Thymus (tissue), 11 donors: ENCODE results near the gene RYR1. TPM values are rescaled to one million over a fixed set of nuclear protein-coding genes. Genes with fewer than 3 reads are reported as not detected.
"Not testable (repeated sequence)": the region's sequence is repeated elsewhere in the genome, so short reads cannot be mapped to it uniquely, and the experiment has no call there.

ENCODE experiments used
- DNase-seq, 9 donors: peaks; one replicate each; pipeline ENCODE4 v3.0.0-alpha.2; 2013; ENCODE audit warnings: low spot score in 9 of 9, low read depth in 6 of 9, missing footprints in 1 of 9
- H3K27ac ChIP-seq, 2 donors: one replicate each; pipeline ENCODE4 v1.5.1; 2013; ENCODE audit warnings: control low read depth in 1 of 2, low read depth in 1 of 2, low read length in 1 of 2, mild to moderate bottlenecking in 1 of 2, moderate library complexity in 1 of 2
- H3K27me3 ChIP-seq, 2 donors: one replicate each; pipeline ENCODE4 v1.5.1; 2013; ENCODE audit warnings: low read length in 1 of 2; ENCODE audit not compliant: control insufficient read depth in 2 of 2, insufficient read depth in 1 of 2
- H3K36me3 ChIP-seq, 2 donors: one replicate each; pipeline ENCODE4 v1.5.1; 2013; ENCODE audit warnings: low read length in 1 of 2, mild to moderate bottlenecking in 1 of 2, moderate library complexity in 1 of 2; ENCODE audit not compliant: control insufficient read depth in 2 of 2, insufficient read depth in 2 of 2
- H3K4me1 ChIP-seq, 2 donors: one replicate each; pipeline ENCODE4 v1.5.1; 2013; ENCODE audit warnings: low read length in 2 of 2; ENCODE audit not compliant: control insufficient read depth in 2 of 2, insufficient read depth in 2 of 2
- H3K4me3 ChIP-seq, 2 donors: one replicate each; pipeline ENCODE4 v1.5.1; 2013; ENCODE audit warnings: low read length in 2 of 2, control low read depth in 1 of 2, mild to moderate bottlenecking in 1 of 2
- H3K9me3 ChIP-seq, 2 donors: one replicate each; pipeline ENCODE4 v1.5.1; 2013; ENCODE audit warnings: low read length in 1 of 2, mild to moderate bottlenecking in 1 of 2; ENCODE audit not compliant: control insufficient read depth in 2 of 2, insufficient read depth in 1 of 2
- WGBS: extraction: QIAGEN DNeasy Blood & Tissue Kit; methylation state at CpG from one replicate; pipeline ENCODE4 v1.1.7; 2013; 5-methylcytosine and 5-hydroxymethylcytosine counted together
- polyA plus RNA-seq: library from polyadenylated mRNA; stranded (reverse); fragments of 200-250 nt; gene quantifications from one replicate; pipeline ENCODE4 v1.2.3, GENCODE V29; 2013
- total RNA-seq: library from RNA; stranded (reverse); fragments of 120-200 nt; gene quantifications from one replicate; pipeline ENCODE4 v1.2.4, GENCODE V29; 2013
- donor health status: healthy.

The RYR1 gene
- total and polyA plus RNA-seq, 2 donors = 1.1 to 1.8 TPM

DNA sequence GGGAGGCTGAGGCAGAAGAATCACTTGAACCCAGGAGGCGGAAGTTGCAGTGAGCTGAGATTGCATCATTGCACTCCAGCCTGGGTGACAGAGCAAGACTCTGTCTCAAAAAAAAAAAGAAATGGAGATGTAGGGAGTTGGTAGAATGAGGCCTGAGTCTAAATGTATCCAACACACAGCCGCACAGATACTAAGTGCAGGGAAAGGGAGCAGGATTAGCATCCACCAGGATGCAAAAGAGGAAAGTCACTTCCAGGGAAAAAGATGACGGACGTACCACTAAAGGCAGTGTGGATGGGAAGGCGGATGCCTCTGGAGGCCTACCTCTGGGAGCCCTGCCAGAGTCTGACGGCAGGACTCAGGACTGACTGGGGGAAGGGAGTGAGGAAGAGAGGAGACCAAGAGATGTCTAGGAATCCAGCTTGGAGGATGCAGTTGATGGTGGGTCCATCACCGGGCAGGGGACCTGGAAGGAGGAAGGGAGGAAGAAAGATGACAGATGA lies 23.8 kb upstream of the RYR1 start:
- WGBS = 96% methylated on average over 7 of the region's 7 CpGs
- Histone ChIP-seq H3K36me3 (peaks cover 7 to 18% of the 10 kb centered on the region in 2 donors), H3K9me3 (no peaks in the 10 kb centered on the region)

DNA sequence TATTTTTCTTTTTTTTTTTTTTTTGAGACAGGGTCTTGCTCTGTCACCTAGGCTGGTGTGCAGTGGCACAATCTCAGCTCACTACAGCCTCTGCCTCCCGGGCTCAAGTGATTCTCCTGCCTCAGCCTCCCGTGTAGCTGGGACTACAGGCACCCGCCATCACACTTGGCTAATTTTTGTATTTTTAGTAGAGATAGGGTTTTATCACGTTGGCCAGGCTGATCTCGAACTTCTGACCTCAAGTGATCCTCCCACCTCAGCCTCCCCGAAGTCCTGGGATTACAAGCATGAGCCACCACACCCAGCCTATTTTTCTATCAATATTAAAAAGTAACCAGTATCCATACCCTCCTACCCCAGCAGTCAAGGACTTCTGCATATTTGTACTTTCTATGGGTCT lies 23.1 kb upstream of the RYR1 start:
- H3K36me3 ChIP-seq = peaks cover 4 to 12% of the 10 kb centered on the region in 2 donors
- H3K4me3 ChIP-seq, H3K27me3 ChIP-seq, H3K27ac ChIP-seq, DNase-seq, H3K9me3 ChIP-seq, H3K4me1 ChIP-seq: not testable (repeated sequence)
- WGBS = 93% methylated on average over 6 of the region's 6 CpGs

More for the DNA sequence above, 23.8 kb upstream of the RYR1 start:
- Histone ChIP-seq H3K4me1 (no peaks in the 10 kb centered on the region), H3K4me3 (no peak overlapping the region), H3K27me3 (peaks cover 0 to under 1% of the 10 kb centered on the region in 2 donors), H3K27ac (no peak overlapping the region)
- no peak for DNase-seq

DNA sequence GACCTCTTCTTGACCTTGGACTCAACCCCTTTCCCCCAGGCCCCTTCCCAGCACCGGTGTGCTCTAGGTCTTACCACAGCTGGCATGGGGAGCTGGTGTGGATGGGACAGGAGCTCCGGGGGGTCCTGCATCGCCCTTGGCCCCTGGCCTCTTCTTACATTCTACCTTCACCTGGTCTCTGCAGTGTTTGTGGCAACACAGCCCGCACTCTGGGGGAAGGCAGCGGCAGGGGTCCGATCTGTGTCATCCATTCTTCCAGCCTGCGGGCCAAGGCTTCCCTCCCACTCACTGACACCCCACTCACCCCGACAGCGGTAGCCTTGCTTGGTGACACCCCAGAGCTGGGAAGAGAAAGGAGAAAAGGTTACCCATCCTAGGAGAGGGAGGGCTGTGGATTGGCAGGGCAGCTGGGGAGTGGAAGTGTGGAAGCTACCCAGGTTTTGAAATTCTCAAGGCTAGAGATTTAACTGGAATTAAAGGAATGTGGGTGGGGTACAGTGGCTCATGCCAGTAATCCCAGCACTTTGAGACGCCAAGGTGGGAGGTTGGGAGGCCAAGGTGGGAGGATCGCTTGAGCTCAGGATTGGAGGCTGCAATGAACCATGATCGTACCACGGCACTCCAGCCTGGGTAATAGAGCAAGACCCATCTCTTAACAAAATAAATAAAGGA lies 22.3 kb upstream of the RYR1 start:
- H3K9me3 ChIP-seq = no peaks in the 10 kb centered on the region
- no peak for DNase-seq
- no peaks in the 10 kb centered on the region for H3K4me1 ChIP-seq
- H3K4me3 ChIP-seq = no peak overlapping the region
- peaks cover 0 to 2% of the 10 kb centered on the region in 2 donors for H3K27me3 ChIP-seq
- H3K27ac ChIP-seq = no peak overlapping the region
- peaks cover 4 to 10% of the 10 kb centered on the region in 2 donors for H3K36me3 ChIP-seq
- 95% methylated on average over 13 of the region's 13 CpGs for WGBS

DNA sequence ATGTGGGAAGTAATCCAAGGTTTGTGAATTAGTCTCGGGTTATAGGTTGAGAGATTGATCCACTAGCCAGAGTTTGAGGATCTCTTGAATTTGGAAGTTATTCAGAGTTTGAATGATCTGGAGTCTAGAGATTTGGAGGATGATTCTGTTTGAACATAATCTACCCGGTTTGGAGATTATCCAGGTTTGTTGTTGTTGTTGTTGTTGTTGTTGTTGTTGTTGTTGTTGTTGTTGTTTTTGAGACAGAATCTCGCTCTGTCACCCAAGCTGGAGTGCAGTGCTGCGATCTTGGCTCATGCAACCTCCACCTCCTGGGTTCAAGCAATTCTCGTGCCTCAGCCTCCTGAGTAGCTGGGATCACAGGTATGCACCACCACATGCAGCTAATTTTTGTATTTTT lies 21.6 kb upstream of the RYR1 start:
- WGBS = 98% methylated on average over 5 of the region's 5 CpGs

DNA sequence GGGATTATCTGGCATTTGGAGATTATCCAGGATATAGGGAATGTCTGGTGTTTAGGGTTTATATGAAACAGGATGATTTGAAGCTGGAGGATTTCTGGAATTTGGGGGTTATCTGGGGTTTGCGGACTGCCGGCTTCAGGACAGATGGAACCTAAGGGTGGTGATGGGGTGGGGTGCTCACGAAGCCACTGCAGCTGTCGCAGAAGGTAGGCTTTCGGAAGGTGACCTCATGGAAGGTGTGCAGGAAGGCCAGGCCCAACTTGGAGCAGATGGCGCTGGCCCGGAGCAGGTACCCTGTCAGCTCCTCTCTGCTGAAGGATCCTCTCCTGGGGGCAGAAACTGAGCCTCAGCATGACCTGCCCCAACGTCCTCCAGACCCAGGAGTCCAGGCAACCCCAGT lies 21.0 kb upstream of the RYR1 start:
- Histone ChIP-seq H3K27ac (no peak overlapping the region), H3K9me3 (no peaks in the 10 kb centered on the region), H3K27me3 (peaks cover under 1 to 2% of the 10 kb centered on the region in 2 donors), H3K36me3 (no peaks in the 10 kb centered on the region), H3K4me1 (peaks cover 0 to 2% of the 10 kb centered on the region in 2 donors), H3K4me3 (no peak overlapping the region)
- WGBS = 97% methylated on average over 8 of the region's 8 CpGs
- DNase-seq = no peak

More for the DNA sequence above, 21.6 kb upstream of the RYR1 start:
- H3K27ac ChIP-seq, H3K36me3 ChIP-seq, DNase-seq, H3K9me3 ChIP-seq, H3K4me3 ChIP-seq, H3K4me1 ChIP-seq, H3K27me3 ChIP-seq: not testable (repeated sequence)

DNA sequence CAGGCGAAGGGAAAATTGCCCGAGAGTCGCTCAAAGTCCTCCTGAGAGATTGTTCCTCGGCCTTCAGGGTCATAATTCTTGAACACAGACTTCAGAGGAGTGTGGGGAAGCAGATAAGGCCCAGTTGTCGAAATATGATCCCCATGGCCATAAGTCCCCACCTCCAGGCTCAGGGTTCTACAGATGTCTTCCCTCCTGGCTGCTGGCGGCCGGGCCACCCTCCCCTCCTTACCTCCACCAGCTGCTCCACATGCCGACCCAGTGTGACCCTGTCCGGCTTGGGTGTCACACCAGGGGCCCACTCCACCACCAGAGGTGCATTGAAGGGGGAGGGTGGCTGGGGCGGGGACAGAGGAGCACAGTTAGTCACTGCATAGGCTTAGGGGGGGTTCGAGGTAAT lies 20.5 kb upstream of the RYR1 start:
- no peaks in the 10 kb centered on the region for H3K9me3 ChIP-seq
- no peaks in the 10 kb centered on the region for H3K36me3 ChIP-seq
- WGBS = 94% methylated on average over 11 of the region's 11 CpGs
- H3K4me1 ChIP-seq = peaks cover 0 to 7% of the 10 kb centered on the region in 2 donors
- peaks cover 2 to 5% of the 10 kb centered on the region in 2 donors for H3K27me3 ChIP-seq
- no peak overlapping the region for H3K27ac ChIP-seq
- DNase-seq = no peak
- H3K4me3 ChIP-seq = no peak overlapping the region

DNA sequence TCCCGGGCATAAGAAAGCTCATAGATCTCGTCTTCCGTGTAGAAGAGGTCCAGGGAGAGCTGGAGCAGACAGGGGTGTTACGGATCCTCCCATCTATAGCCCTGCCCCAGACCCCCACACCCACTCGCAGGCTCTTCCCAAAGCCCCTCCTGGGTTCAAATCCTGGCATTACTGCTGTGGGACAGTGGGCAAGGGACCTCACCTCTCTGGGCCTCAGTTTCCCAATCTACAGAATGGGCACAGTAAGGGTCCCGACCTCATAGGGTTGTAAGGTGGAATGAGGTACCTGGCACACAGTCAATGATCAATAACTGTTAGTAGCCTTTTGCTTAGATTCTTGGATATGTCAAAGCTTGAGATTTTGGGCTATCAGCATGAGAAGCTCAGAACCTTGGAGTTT lies 20.1 kb upstream of the RYR1 start:
- DNase-seq = no peak
- peaks cover 0 to under 1% of the 10 kb centered on the region in 2 donors for H3K9me3 ChIP-seq
- H3K4me3 ChIP-seq = no peak overlapping the region
- H3K27ac ChIP-seq = no peak overlapping the region
- H3K4me1 ChIP-seq = peaks cover 0 to 8% of the 10 kb centered on the region in 2 donors
- 95% methylated on average over 6 of the region's 6 CpGs for WGBS
- H3K36me3 ChIP-seq = no peaks in the 10 kb centered on the region
- H3K27me3 ChIP-seq = peaks cover 3 to 9% of the 10 kb centered on the region in 2 donors

DNA sequence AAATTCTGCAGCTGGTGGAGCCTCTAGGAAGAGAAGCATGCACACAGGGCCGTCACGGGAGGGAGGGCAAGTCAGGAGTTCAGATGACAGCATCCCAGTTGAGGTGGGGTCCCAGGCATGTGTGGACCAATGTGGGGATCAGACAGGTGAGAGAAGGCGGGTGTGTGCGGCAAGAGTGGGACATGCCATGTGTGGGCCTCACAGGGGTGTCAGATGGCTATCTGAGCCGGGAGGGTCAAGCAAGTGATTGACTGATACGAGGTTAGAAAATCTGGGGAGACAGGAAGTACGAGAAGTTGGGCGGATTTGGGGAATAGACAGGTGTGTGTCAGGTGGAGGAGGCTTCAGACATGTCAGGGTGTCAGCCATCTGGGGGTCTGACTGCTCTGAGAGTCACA lies 16.3 kb upstream of the RYR1 start:
- H3K27ac ChIP-seq = no peak overlapping the region
- H3K36me3 ChIP-seq = no peaks in the 10 kb centered on the region
- peaks cover 4 to 16% of the 10 kb centered on the region in 2 donors for H3K27me3 ChIP-seq
- peaks cover 0 to 1% of the 10 kb centered on the region in 2 donors for H3K9me3 ChIP-seq
- no peak for DNase-seq
- WGBS = 88% methylated on average over 8 of the region's 8 CpGs
- H3K4me3 ChIP-seq = no peak overlapping the region
- H3K4me1 ChIP-seq = peaks cover 0 to 8% of the 10 kb centered on the region in 2 donors

DNA sequence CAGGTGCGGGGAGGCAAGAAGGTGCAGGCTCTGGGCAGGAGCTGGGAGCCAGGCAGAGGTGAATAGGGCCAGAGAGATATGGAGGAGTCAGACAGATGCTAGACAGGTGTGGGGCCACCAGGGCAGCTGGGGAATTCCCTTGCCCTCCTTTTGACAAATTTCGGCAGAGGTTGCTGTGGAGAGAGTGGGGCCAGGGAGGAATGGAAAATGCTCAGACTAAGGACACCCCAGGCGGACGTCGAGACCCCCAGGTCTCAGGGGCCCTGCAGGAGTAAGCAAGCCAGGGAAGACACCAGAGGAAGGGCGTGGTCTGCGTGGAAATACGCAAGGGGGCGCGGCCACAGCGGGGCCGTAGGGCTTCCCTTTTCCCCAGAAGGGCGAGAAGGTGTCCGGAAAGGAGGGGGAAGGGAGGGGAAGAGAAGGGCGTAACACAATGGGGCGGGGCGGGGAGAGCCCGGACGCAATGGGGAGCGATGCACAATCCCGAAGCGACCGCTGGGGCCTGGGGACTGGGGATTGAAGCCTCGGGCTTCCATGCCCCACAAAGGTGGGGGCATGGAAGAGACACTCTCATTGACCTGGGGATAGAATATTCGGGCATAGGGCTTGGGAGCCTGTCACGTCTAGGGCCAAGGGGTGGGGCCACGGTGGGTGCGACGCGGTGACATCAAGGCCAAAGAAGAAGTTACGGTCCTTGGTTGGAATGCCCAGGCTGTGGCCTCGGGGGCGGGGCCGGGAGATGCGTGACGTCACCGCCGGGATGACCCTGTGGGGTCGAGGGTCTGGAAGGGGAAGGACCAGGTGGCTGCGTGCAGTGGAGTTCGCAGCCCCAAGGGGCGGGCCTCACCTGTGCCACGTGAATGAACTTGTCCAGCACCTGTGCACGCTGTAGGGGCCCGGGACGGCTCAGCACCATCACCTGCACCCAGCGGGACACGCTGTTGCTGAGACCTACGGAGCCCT lies 15.7 kb upstream of the RYR1 start:
- H3K4me3 ChIP-seq = peak overlapping the region in 1 of 2 donors; percentile 34
- peaks cover 0 to 1% of the 10 kb centered on the region in 2 donors for H3K9me3 ChIP-seq
- 22% methylated on average over 49 of the region's 49 CpGs for WGBS
- no peaks in the 10 kb centered on the region for H3K36me3 ChIP-seq
- DNase-seq = peak in 2 of 9 donors; percentile 30 to 56
- peaks cover 4 to 16% of the 10 kb centered on the region in 2 donors for H3K27me3 ChIP-seq
- no peak overlapping the region for H3K27ac ChIP-seq
- H3K4me1 ChIP-seq = peaks cover 0 to 8% of the 10 kb centered on the region in 2 donors
